GM18951 (cell line): ENCODE data around the gene UBASH3A.

Experiments
- POLR2A ChIP-seq: IDR thresholded peaks from 4 replicates; pipeline ENCODE4 v1.6.1; 2011; ENCODE audit warnings: mild to moderate bottlenecking; ENCODE audit not compliant: insufficient read length, insufficient read depth; ENCODE audit errors: extremely low read depth
- in situ Hi-C: fragments of 300-500 bp; cut with MboI; formaldehyde crosslinking; loops from one replicate; pipeline ENCODE4 v1.12.0; 2022; ENCODE audit warnings: low sequenced_read_pairs, mixed read lengths, inconsistent platforms; ENCODE audit not compliant: unreplicated experiment

UBASH3A gene

GRCh38 chr21:42414066-42414465 is 10.4 kb downstream of the UBASH3A start:
- no peak for TF ChIP-seq POLR2A
- in situ Hi-C loops, result no loop called here

- in situ Hi-C loops, result no loop called here
- no peak for TF ChIP-seq POLR2A
Observed at GRCh38 chr21:42414553-42414927, 10.8 kb downstream of the UBASH3A start.

- in situ Hi-C loops, result no loop called here
- peak; percentile 30 for TF ChIP-seq POLR2A
Observed at GRCh38 chr21:42414928-42415769, 11.4 kb downstream of the UBASH3A start.

GRCh38 chr21:42417533-42417932 is 13.8 kb downstream of the UBASH3A start:
- no peak for TF ChIP-seq POLR2A
- in situ Hi-C loops, result no loop called here

GRCh38 chr21:42418886-42419285 is 15.2 kb downstream of the UBASH3A start:
- in situ Hi-C loops, result no loop called here
- TF ChIP-seq POLR2A, result no peak

- no peak for TF ChIP-seq POLR2A
- in situ Hi-C loops, result no loop called here
Observed at GRCh38 chr21:42419845-42420244, 16.1 kb downstream of the UBASH3A start.

- in situ Hi-C loops, result no loop called here
Observed at GRCh38 chr21:42421018-42421793, 17.5 kb downstream of the UBASH3A start.

GRCh38 chr21:42423197-42423675 is 19.5 kb downstream of the UBASH3A start:
- TF ChIP-seq POLR2A, result no peak
- in situ Hi-C loops, result no loop called here

More at GRCh38 chr21:42421018-42421793, 17.5 kb downstream of the UBASH3A start:
- no peak for TF ChIP-seq POLR2A

GRCh38 chr21:42423685-42424084 is 20.0 kb downstream of the UBASH3A start:
- TF ChIP-seq POLR2A, result no peak
- in situ Hi-C loops, result no loop called here

- no peak for TF ChIP-seq POLR2A
- in situ Hi-C loops, result no loop called here
Observed at GRCh38 chr21:42424914-42425541, 21.3 kb downstream of the UBASH3A start.

GRCh38 chr21:42425591-42425990 is 21.9 kb downstream of the UBASH3A start:
- TF ChIP-seq POLR2A, result no peak
- in situ Hi-C loops, result no loop called here

- no peak for TF ChIP-seq POLR2A
- in situ Hi-C loops, result no loop called here
Observed at GRCh38 chr21:42426424-42426823, 22.7 kb downstream of the UBASH3A start.

- in situ Hi-C loops, result no loop called here
- TF ChIP-seq POLR2A, result no peak
Observed at GRCh38 chr21:42426876-42427480, 23.3 kb downstream of the UBASH3A start.
